Activated naive CD8-positive, alpha-beta T cell treated with anti-CD3 and anti-CD28 coated beads, Interleukin-2, amount 50 U/mL, for 24 hours (primary cell): ENCODE results near the gene CELF6.

Experiments
- ATAC-seq: fragments of 150-1000 bp; cut with Tn5 transposase; one replicate; pipeline ENCODE4 v1.10.0; 2021
- DNase-seq: peaks from one replicate; pipeline ENCODE4 v3.0.0; 2021
- H3K27ac Mint-ChIP-seq: one replicate; pipeline ENCODE4 v1.8.0; 2021; ENCODE audit warnings: mild to moderate bottlenecking, mixed read lengths
- H3K27me3 Mint-ChIP-seq: one replicate; pipeline ENCODE4 v1.8.0; 2021; ENCODE audit warnings: mixed read lengths
- H3K36me3 Mint-ChIP-seq: one replicate; pipeline ENCODE4 v1.8.0; 2021; ENCODE audit warnings: low read depth, mixed read lengths
- H3K4me1 Mint-ChIP-seq: one replicate; pipeline ENCODE4 v1.8.0; 2021; ENCODE audit warnings: mixed read lengths
- H3K4me3 Mint-ChIP-seq: one replicate; pipeline ENCODE4 v1.8.0; 2021; ENCODE audit warnings: mild to moderate bottlenecking, moderate library complexity, mixed read lengths
- H3K9me3 Mint-ChIP-seq: one replicate; pipeline ENCODE4 v1.8.0; 2021; ENCODE audit warnings: mixed read lengths

The CELF6 gene

DNA sequence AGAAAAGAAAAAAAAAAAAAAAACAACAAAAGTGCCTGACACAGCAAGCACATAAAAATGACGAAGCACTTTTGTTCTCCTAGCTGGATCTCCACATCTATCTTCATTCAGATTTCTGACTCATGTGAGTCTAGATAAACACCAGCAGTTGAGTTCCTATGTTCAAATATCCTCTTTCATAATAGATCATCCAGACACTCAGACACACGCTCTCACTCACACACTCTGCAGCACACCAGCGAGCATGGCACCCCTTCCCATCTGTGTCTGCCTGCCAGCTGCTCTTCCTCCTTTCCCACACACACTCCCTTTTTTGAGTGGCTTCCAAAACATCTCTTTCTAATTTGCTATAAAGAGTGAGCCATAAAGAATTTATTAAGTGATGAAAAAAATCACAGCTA, 19.8 kb upstream of the CELF6 start:
- Mint-ChIP-seq H3K4me3 (no peak overlapping the region), H3K27ac (no peak overlapping the region), H3K27me3 (no peaks in the 10 kb centered on the region), H3K4me1 (no peaks in the 10 kb centered on the region), H3K36me3 (peaks cover 4% of the 10 kb centered on the region), H3K9me3 (no peaks in the 10 kb centered on the region)
- DNase-seq (no peak), ATAC-seq (no peak)

DNA sequence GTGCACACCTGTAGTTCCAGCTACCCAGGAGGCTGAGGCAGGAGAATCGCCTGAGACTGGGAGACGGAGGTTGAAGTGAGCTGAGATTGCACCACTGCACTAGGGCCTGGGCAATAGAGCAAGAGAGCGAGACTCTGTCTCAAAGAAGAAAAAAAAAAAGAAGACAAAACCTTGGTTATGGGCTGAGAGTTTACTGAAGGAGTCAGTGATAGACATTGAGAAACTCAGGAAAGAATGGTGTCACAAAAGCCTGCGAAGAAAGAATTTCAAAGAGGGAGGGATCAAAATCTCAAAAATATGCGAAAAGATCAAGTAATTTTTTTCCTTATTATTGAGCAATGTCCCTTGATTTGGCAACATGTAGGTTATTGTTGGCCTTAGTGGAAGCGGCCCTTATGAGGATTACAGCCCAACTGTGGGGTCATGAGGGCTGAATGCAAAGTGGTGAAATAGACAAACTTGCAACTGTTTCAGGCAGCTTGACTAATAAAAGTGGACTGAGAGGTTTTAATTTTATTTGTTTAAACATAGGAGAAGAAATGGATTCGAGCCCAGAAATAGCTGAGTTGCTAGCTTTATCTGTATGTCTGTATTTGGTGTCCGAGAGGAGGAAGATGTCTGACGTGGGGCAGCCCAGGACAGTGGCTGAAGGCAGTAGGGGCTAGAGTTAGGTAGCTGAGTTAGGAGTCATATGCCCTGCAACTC, 18.8 kb upstream of the CELF6 start:
- no peaks in the 10 kb centered on the region for H3K4me1 Mint-ChIP-seq
- H3K27ac Mint-ChIP-seq = no peak overlapping the region
- H3K4me3 Mint-ChIP-seq = no peak overlapping the region
- no peak for DNase-seq
- H3K9me3 Mint-ChIP-seq = no peaks in the 10 kb centered on the region
- no peak for ATAC-seq
- H3K36me3 Mint-ChIP-seq = peaks cover 1% of the 10 kb centered on the region
- H3K27me3 Mint-ChIP-seq = no peaks in the 10 kb centered on the region

DNA sequence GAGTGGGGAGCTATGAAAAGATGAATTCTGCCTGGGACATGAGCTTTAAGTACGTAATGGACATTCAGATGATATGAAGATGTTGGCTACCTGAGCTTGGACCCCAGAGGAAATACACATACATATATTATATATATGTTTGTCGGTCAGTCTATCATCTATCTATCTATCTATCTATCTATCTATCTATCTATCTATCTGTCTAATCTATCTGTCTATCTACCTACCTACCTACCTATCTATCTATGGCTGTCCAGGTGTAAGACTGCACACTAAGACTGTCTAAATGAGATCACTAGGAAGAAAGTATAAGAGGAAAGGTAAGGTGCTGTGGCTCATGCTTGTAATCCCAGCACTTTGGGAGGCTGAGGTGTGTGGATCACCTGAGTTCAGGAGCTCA, 18.2 kb upstream of the CELF6 start:
- peaks cover 1% of the 10 kb centered on the region for H3K36me3 Mint-ChIP-seq

DNA sequence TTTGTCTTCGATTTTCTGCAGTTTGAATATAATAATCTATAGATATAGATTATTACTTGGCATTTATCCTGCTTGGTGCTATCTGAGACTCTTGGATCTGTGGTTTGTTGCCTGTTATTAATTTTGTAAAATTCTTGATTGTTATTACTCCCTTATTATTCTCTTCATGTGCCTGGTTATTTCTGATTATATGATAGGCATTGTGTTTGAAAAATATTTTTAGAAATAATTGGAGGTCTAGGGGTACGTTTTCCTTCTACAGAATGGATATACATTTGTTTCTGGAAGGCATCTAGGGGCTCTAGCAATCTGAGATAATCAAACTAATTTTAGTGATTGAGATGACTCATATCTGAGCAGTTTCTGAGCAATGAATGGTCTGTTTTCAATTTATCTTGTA, 14.9 kb upstream of the CELF6 start:
- no peak overlapping the region for H3K4me3 Mint-ChIP-seq
- ATAC-seq (no peak), DNase-seq (no peak)
- peaks cover 1% of the 10 kb centered on the region for H3K36me3 Mint-ChIP-seq
- H3K27ac Mint-ChIP-seq = no peak overlapping the region
- no peaks in the 10 kb centered on the region for H3K27me3 Mint-ChIP-seq
- no peaks in the 10 kb centered on the region for H3K9me3 Mint-ChIP-seq
- H3K4me1 Mint-ChIP-seq = no peaks in the 10 kb centered on the region

More for the DNA sequence above, 18.2 kb upstream of the CELF6 start:
- no peak for ATAC-seq
- Mint-ChIP-seq H3K9me3 (no peaks in the 10 kb centered on the region), H3K27me3 (no peaks in the 10 kb centered on the region), H3K4me3 (no peak overlapping the region), H3K27ac (no peak overlapping the region), H3K4me1 (no peaks in the 10 kb centered on the region)
- no peak for DNase-seq

DNA sequence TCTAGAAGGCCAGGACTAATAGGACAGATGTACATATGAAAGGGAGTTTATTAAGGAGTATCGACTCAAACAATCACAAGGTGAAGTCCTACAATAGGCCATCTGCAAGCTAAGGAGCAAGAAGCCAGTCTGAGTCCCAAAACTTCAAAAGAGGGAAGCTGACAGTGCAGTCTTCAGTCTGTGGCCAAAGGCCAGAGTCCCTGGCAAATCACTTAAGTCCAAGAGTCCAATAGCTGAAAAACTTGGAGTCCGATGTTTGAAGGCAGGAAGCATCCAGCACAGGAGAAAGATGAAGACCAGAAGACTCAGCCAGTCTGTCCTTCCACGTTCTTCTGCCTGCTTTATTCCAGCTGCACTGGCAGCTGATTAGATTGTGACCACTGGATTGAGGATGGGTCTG, 11.1 kb upstream of the CELF6 start:
- Mint-ChIP-seq H3K4me1 (no peaks in the 10 kb centered on the region), H3K27ac (no peak overlapping the region), H3K4me3 (no peak overlapping the region), H3K36me3 (peaks cover 17% of the 10 kb centered on the region), H3K9me3 (no peaks in the 10 kb centered on the region), H3K27me3 (no peaks in the 10 kb centered on the region)
- DNase-seq (no peak), ATAC-seq (no peak)

DNA sequence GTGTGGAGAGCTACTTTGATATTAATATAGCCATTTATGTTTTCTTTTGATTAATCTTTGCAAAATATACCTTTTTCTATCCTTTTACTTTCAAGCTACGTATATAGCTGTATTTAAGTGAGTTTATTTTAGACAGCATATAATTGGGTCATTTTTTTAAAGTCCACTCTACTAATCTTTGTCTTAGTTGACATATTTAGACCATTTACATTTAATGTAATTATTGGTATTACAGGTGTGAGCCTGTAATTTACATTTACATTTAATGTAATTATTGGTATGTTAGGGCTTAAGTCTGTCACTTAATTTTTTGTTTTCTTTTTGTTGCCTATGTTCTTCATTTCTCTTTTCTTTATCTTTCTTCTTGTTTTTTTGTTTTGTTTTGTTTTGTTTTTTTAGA, 3.8 kb upstream of the CELF6 start:
- Mint-ChIP-seq H3K4me1 (peaks cover 14% of the 10 kb centered on the region), H3K27me3 (peaks cover 6% of the 10 kb centered on the region), H3K4me3 (no peak overlapping the region), H3K27ac (no peak overlapping the region), H3K9me3 (peaks cover 11% of the 10 kb centered on the region), H3K36me3 (peaks cover 26% of the 10 kb centered on the region)
- DNase-seq (no peak), ATAC-seq (no peak)

- peak; percentile 57 for ATAC-seq
- Mint-ChIP-seq H3K27me3 (peaks cover 8% of the 10 kb centered on the region), H3K4me1 (peaks cover 19% of the 10 kb centered on the region), H3K4me3 (peak overlapping the region; percentile 71), H3K9me3 (peaks cover 6% of the 10 kb centered on the region), H3K27ac (no peak overlapping the region), H3K36me3 (peaks cover 8% of the 10 kb centered on the region)
- DNase-seq = peak; percentile 62
Measured at GRCh38 chr15:72319360-72319984, 485 bp downstream of the CELF6 start.

GRCh38 chr15:72318408-72318942, 1.5 kb downstream of the CELF6 start:
- peaks cover 3% of the 10 kb centered on the region for H3K36me3 Mint-ChIP-seq
- no peak overlapping the region for H3K27ac Mint-ChIP-seq
- ATAC-seq = no peak

DNA sequence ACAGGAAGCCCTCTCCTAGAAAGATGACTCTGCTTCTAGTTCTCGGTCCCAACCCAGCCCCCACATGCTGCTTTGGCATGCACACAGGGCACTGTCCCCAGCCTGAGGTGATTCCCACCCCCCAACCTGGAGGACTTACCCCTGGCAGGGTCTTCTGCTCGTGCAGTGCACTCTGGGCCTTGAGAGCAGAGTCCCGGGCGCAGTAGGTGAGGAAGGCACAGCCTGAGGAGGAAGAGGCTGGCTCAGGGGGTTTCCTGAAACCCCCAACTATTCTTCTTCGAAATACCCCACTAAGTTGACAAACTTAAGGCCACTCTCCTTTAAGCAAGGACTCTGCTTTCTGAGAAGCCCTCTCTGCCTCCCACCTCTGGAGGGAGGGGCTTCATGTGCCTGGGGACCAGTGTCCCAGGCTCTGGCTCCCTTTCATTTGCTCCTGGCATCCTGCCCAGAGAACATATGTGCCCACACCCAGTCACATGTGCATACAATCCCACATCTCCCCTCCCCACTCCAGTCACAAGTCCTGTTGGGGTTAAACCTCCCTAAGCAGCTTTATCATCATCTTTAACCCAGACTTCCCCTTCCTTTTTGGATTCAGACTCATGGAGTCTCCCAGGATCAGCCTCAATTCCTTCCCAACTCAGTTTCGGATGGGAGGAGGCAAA, 4.1 kb downstream of the CELF6 start:
- Mint-ChIP-seq H3K36me3 (peaks cover 3% of the 10 kb centered on the region), H3K9me3 (no peaks in the 10 kb centered on the region), H3K4me1 (peaks cover 18% of the 10 kb centered on the region), H3K27ac (no peak overlapping the region), H3K27me3 (peaks cover 8% of the 10 kb centered on the region), H3K4me3 (no peak overlapping the region)
- DNase-seq (no peak), ATAC-seq (no peak)

More at GRCh38 chr15:72318408-72318942, 1.5 kb downstream of the CELF6 start:
- H3K9me3 Mint-ChIP-seq = no peaks in the 10 kb centered on the region
- DNase-seq = no peak
- peaks cover 19% of the 10 kb centered on the region for H3K4me1 Mint-ChIP-seq
- H3K4me3 Mint-ChIP-seq = peak overlapping the region; percentile 71
- H3K27me3 Mint-ChIP-seq = peaks cover 8% of the 10 kb centered on the region

GRCh38 chr15:72313881-72314280, 6.1 kb downstream of the CELF6 start:
- Mint-ChIP-seq H3K27me3 (peaks cover 4% of the 10 kb centered on the region), H3K9me3 (no peaks in the 10 kb centered on the region), H3K27ac (no peak overlapping the region), H3K36me3 (no peaks in the 10 kb centered on the region), H3K4me3 (no peak overlapping the region), H3K4me1 (peaks cover 7% of the 10 kb centered on the region)
- no peak for ATAC-seq
- DNase-seq = no peak

DNA sequence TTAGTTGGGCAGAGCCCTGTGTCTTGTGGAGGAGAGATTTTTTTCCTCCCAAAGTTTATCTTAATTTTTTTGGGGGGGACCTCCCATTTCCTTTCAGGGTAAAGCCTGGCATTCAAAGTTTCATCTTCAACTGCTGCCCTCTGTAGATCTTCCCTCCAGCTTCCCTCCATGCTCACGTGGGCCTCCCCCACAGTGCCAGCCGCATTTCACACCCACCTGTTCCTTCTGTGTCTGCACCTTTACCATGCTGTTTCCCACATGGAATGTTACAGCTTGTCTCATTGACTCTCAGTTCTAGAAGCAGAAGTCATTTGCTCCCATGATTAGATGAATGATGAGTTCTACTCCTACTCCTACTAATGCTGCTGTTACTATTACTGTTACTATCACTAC, 6.5 kb downstream of the CELF6 start:
- no peak for ATAC-seq
- no peak overlapping the region for H3K27ac Mint-ChIP-seq
- H3K36me3 Mint-ChIP-seq = no peaks in the 10 kb centered on the region
- no peaks in the 10 kb centered on the region for H3K9me3 Mint-ChIP-seq
- H3K27me3 Mint-ChIP-seq = no peaks in the 10 kb centered on the region
- no peak for DNase-seq
- no peak overlapping the region for H3K4me3 Mint-ChIP-seq
- H3K4me1 Mint-ChIP-seq = peaks cover 3% of the 10 kb centered on the region

- H3K27me3 Mint-ChIP-seq = no peaks in the 10 kb centered on the region
- H3K27ac Mint-ChIP-seq = no peak overlapping the region
- H3K36me3 Mint-ChIP-seq = no peaks in the 10 kb centered on the region
- no peaks in the 10 kb centered on the region for H3K9me3 Mint-ChIP-seq
- H3K4me3 Mint-ChIP-seq = no peak overlapping the region
- DNase-seq = peak; percentile 64
- H3K4me1 Mint-ChIP-seq = peaks cover 3% of the 10 kb centered on the region
- peak; percentile 83 for ATAC-seq
Measured at GRCh38 chr15:72312605-72313447, 7.1 kb downstream of the CELF6 start.

- ATAC-seq = no peak
- Mint-ChIP-seq H3K4me3 (no peak overlapping the region), H3K9me3 (no peaks in the 10 kb centered on the region), H3K27ac (no peak overlapping the region), H3K36me3 (no peaks in the 10 kb centered on the region), H3K27me3 (no peaks in the 10 kb centered on the region), H3K4me1 (peaks cover 10% of the 10 kb centered on the region)
- no peak for DNase-seq
Measured at GRCh38 chr15:72307026-72307425, 12.9 kb downstream of the CELF6 start.

GRCh38 chr15:72306211-72306785, 13.7 kb downstream of the CELF6 start:
- H3K36me3 Mint-ChIP-seq = no peaks in the 10 kb centered on the region
- H3K27ac Mint-ChIP-seq = no peak overlapping the region
- DNase-seq (no peak), ATAC-seq (peak; percentile 55)
- H3K4me3 Mint-ChIP-seq = no peak overlapping the region
- no peaks in the 10 kb centered on the region for H3K9me3 Mint-ChIP-seq
- peaks cover 10% of the 10 kb centered on the region for H3K4me1 Mint-ChIP-seq
- no peaks in the 10 kb centered on the region for H3K27me3 Mint-ChIP-seq
